ENCODE results near the gene PAX5.
"Not testable (repeated sequence)": the region's sequence is repeated elsewhere in the genome, so short reads cannot be mapped to it uniquely, and the experiment has no call there.

PAX5 gene

GRCh38 chr9:36878986-36879982, 154.8 kb downstream of the PAX5 start:
- no peak for DNase-seq (ENCODE audit: low read depth)

DNA sequence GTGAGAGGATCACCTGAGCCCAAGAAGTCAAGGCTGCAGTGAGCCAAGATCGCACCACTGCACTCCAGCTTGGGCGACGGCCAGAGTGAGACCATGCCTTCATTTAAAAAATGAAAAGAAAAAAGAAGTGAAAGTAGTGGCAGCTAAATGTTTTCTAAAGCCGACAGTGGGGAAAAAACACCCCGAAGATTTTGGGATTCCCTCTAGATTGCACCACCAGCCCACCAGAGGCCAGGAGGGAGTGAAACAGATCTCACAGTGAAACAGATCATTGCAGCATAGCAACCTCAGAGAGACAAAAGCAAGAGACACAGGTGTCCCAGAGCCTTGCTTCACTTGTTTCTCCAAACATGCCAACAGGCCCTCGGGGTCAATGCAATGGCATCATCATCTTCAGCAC, 156.8 kb downstream of the PAX5 start:
- DNase-seq (ENCODE audit: low read depth) = no peak

- no peak for DNase-seq (ENCODE audit: low read depth)
Measured at GRCh38 chr9:36876056-36876455, 158.0 kb downstream of the PAX5 start.

GRCh38 chr9:36874921-36875320, 159.1 kb downstream of the PAX5 start:
- no peak for DNase-seq (ENCODE audit: low read depth)

GRCh38 chr9:36874261-36874660, 159.8 kb downstream of the PAX5 start:
- no peak for DNase-seq (ENCODE audit: low read depth)

DNA sequence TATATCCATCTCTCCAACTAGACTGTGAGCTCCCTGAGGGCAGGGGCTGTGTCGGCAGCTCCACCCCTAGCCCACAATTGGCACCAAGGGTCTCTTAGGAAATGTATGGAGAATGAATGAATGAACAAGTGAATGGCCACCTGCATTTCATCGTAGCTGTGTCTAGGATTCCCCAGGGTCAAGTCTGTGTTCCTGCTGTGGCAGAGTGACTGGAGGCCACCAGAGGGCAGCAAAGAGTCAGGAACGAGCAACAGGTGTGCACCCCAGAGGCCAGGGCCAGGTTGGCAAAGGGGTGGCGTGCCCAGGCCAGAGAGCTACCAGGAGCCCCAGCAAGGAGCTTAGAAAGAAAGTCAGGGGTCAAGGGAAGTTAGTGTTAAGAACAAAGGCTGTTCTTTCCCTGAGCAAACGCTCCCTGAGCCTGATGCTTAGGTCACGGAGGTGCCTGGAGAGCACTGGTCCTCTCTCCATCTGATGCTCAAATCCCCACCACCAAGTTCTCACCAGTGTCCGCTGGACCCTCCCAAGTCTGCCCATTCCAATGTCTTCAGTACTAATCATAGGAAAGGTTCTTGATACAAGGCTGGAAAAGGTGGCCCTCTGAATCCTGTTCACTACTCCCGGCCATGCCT, 160.7 kb downstream of the PAX5 start:
- peak; percentile 29 for DNase-seq (ENCODE audit: low read depth)

DNA sequence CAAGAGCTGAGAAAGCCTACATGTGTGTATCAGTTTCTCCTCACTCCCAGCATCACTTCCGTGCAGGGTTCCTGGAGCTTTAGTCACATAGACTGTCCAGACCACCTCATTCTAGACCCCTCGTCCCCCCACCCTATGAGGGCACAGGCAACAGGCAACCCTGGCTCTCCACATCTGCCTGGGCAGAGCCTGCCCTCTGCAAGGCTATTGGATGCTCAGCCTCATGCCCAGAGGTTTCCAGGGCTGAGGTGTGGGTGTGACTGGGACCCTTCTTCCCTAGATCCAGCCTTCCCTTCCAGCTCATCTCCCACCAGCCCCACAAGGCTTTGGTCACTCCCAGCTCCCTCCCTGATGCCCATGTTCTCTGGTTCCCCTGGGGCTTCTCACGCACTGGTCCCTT, 161.4 kb downstream of the PAX5 start:
- DNase-seq (ENCODE audit: low read depth) = no peak

DNA sequence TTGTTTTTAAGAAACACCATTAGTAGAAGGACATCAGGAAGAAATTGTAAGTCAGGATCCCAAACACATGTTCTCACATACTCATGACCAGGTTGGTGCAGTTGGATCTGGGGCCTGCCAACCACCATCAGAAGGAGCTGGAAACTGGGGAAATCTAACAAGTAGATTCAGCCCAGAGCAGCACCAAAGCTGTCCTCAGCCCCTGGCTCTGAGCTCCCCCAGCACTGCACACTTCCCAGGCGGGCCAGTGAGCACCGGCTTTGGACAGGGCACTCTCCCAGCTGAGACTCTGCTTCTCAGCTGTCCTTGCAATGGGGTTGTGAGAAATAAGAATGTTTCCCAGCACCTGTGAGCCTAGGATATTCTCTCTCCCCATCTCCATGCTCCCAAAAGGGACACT, 162.5 kb downstream of the PAX5 start:
- DNase-seq (ENCODE audit: low read depth) = no peak

DNA sequence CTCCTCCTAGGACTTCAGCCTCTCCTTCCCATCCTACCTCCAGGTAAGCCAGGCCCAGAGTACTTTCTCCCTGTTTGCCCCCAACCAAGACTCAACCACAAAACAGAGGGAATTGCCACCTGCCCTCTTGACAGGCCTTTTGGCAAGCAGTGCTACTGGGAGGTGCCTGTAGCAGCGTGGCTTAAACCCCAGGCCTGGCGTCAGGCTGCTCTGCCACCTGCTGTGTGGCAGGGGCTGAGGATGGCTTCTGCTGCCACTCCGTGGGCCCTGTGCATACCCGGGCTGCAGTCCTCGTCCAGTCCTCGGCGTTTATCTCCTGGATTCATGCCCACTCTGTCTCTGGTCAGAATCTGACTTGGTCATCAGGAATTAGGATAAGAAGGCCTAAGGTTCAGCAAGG, 163.1 kb downstream of the PAX5 start:
- DNase-seq (ENCODE audit: low read depth) = no peak

DNA sequence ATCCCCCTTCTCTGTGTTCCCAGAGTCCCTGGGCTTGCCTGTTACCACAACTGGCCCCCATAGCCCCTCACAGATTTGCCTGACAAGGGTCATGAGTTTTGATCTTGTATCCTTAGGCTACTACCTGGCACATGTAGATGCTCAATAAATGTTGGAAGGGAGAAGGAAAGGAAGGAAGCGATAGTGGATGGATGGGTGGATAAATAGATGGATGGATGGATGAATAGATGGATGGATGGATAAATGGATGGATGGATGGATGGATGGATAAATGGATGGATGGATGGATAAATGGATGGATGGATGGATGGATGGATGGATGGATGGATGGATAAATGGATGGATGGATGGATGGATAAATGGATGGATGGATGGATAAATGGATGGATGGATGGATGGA, 164.5 kb downstream of the PAX5 start:
- not testable (repeated sequence) for DNase-seq (ENCODE audit: low read depth)

GRCh38 chr9:36868586-36869282, 165.3 kb downstream of the PAX5 start:
- DNase-seq (ENCODE audit: low read depth) = no peak

DNA sequence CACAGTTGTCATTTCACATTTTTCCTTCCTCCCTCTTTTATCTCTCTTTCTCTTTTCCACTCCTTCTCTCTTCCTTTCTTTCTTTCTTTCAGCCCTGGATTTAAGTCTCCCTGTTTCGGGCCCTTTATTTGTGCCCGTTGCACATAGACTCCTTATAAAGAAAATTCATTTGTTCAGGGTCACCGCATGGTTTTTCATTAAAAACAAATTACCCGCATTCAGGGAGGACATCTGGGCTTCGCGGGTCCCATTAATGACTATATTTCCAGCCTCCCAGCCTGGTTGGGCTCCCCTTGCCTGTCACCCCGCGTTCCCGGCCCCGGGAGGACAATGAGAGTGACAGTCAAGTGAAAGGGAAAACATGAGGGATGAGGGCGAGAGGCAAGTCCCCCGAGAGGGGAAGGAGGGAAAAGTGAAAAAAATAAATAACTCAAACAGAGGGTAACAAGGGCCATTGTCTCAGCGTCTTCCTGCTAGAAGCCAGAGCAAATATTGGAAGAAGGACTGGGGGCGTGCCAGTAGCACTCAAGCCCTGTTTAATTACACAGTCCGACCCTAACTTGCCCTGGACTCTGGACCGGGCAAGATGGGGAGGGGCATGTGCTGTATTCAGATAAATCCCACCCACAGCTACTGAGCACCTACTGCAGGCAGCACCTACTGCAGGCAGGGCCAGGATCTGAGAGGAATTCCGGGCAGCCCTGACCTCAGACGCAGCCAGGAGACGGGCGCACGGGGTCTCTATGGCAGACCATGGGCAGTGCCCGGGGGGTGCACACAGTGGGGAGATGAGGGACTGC, 166.2 kb downstream of the PAX5 start:
- DNase-seq (ENCODE audit: low read depth) = no peak

GRCh38 chr9:36867241-36867640, 166.8 kb downstream of the PAX5 start:
- no peak for DNase-seq (ENCODE audit: low read depth)

DNA sequence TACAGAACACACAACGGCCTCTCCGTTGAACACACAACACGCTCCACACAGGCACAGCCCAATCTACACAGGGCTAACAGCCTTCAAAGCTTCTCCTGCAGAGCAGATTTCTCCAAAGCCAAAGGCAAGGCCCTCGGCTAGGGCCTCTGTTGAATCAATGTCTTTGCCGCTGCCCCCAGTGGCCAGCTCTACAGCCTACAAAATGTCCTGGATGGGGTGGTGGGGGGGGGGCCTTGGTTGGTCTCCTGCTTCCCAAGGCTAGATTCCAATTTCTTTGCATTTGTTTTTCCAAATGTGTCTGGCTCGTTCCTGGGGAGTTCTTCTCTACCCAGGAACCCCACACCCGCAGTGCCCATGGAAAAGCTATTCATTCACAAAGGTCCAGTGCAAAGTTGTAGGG, 167.2 kb downstream of the PAX5 start:
- no peak for DNase-seq (ENCODE audit: low read depth)

- no peak for DNase-seq (ENCODE audit: low read depth)
Measured at GRCh38 chr9:36865731-36866635, 168.1 kb downstream of the PAX5 start.

- no peak for DNase-seq (ENCODE audit: low read depth)
Measured at GRCh38 chr9:36864491-36865410, 169.3 kb downstream of the PAX5 start.

- no peak for DNase-seq (ENCODE audit: low read depth)
Measured at GRCh38 chr9:36862206-36863145, 171.6 kb downstream of the PAX5 start.

DNA sequence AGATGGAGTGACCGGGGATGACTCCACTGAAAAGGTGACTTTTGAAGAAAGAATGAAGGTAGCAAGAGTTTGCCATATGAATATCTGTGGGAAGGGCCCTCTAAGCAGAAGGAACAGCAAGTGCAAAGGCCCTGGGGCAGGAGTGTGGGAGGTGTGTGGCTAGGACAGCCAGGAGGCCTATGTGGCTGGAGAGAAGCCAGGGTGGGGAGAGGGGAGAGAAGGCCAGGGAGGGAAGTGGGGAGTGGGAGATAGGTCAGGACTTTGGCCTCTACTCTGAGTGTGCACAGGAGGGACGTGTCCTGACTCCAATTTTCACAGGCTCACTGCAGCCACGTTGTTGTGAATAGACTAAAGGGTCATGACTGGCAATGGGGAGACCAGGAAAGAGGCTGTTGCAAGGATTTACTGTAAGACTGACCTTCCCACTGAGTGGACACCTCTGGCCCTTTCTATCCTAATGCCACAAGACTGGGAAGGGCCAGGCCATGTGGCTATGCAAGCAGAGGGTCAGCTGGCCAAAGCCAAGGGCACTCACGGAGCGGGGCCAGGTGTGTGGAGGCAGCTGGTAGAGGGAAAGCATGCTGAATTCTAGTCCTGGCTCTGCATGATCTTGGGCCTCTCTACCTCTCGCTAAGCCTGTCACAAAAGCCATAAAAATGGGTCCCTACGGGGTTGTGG, 172.4 kb downstream of the PAX5 start:
- no peak for DNase-seq (ENCODE audit: low read depth)
